WTC11 (cell line): ENCODE data around the gene TRIM7. TPM values are rescaled to one million over a fixed set of nuclear protein-coding genes. Genes with fewer than 3 reads are reported as not detected.

Experiments
- ATAC-seq: fragments of 200-7000 bp; cut with Tn5 transposase; 2 replicates; pipeline ENCODE4 v1.10.0; 2021; ENCODE audit warnings: mild to moderate bottlenecking, moderate library complexity
- CTCF ChIA-PET: fragments of 300-600 bp; sonication (Branson Sonifier 250); formaldehyde crosslinking; loops from one replicate; lab custom pipeline; 2021; ENCODE audit warnings: antibody characterized with exemption; lab: Charles Lee
- POLR2A ChIA-PET: fragments of 350-600 bp; sonication (Branson Sonifier 250); formaldehyde crosslinking; loops from one replicate; lab custom pipeline; 2021; ENCODE audit warnings: antibody characterized with exemption; lab: Charles Lee
- DNase-seq: peaks from one replicate; pipeline ENCODE4 v3.0.0; 2021; ENCODE audit warnings: low spot score
- H3K27ac Mint-ChIP-seq: 2 replicates; pipeline ENCODE4 v1.8.0; 2021; ENCODE audit warnings: mixed read lengths
- H3K27me3 Mint-ChIP-seq: 2 replicates; pipeline ENCODE4 v1.8.0; 2021; ENCODE audit warnings: low read depth, mild to moderate bottlenecking, moderate library complexity, mixed read lengths
- H3K36me3 Mint-ChIP-seq: 2 replicates; pipeline ENCODE4 v1.8.0; 2021; ENCODE audit warnings: mixed read lengths
- H3K4me1 Mint-ChIP-seq: 2 replicates; pipeline ENCODE4 v1.8.0; 2022; ENCODE audit warnings: mixed read lengths
- H3K4me3 Mint-ChIP-seq: 2 replicates; pipeline ENCODE4 v1.8.0; 2021; ENCODE audit warnings: mild to moderate bottlenecking, moderate library complexity, mixed read lengths
- H3K9me3 Mint-ChIP-seq: 2 replicates; pipeline ENCODE4 v1.8.0; 2021; ENCODE audit warnings: mixed read lengths
- ETV6 ChIP-seq: sonication (generic); formaldehyde crosslinking; IDR thresholded peaks from 2 replicates; pipeline ENCODE4 v1.8.1; 2022; ENCODE audit warnings: mild to moderate bottlenecking, missing genetic modification reagents
- FOXJ3 ChIP-seq: sonication (generic); formaldehyde crosslinking; IDR thresholded peaks from 2 replicates; pipeline ENCODE4 v1.9.0; 2021; ENCODE audit warnings: missing genetic modification reagents, mild to moderate bottlenecking, borderline replicate concordance
- GRHL2 ChIP-seq: fragments of 250-450 bp; sonication (Bioruptor Pico); IDR thresholded peaks from 2 replicates; pipeline ENCODE4 v1.8.0; 2022; ENCODE audit warnings: mild to moderate bottlenecking, moderate library complexity; ENCODE audit not compliant: insufficient replicate concordance, severe bottlenecking
- KAT7 ChIP-seq: sonication (generic); formaldehyde crosslinking; IDR thresholded peaks from 2 replicates; pipeline ENCODE4 v1.8.1; 2023; ENCODE audit warnings: missing genetic modification reagents, mild to moderate bottlenecking, borderline replicate concordance
- MYBL2 ChIP-seq: sonication (generic); formaldehyde crosslinking; IDR thresholded peaks from 2 replicates; pipeline ENCODE4 v1.8.1; 2023; ENCODE audit warnings: mild to moderate bottlenecking, moderate library complexity, missing genetic modification reagents
- SP1 ChIP-seq: sonication (generic); formaldehyde crosslinking; conservative IDR thresholded peaks from 2 replicates; pipeline ENCODE4 v1.8.1; 2022; ENCODE audit warnings: missing genetic modification reagents
- ZNF671 ChIP-seq: fragments of 250-450 bp; sonication (Bioruptor Pico); IDR thresholded peaks from 2 replicates; pipeline ENCODE4 v1.8.0; 2021; ENCODE audit warnings: mild to moderate bottlenecking
- total RNA-seq: library from RNA; stranded (reverse); gene quantifications from 3 replicates; pipeline ENCODE4 v1.2.3, GENCODE V29; 2021
- TF ChIP-seq, protein P1 (sequence below): fragments of 250-450 bp; sonication (Bioruptor Pico); conservative IDR thresholded peaks from 2 replicates; pipeline ENCODE4 v1.9.0; 2021; ENCODE audit warnings: mild to moderate bottlenecking
- TF ChIP-seq, protein P2 (sequence below): fragments of 200-600 bp; IDR thresholded peaks from 2 replicates; pipeline ENCODE4 v1.8.0; 2022; ENCODE audit warnings: antibody characterized with exemption
- TF ChIP-seq, protein P3 (sequence below): sonication (generic); formaldehyde crosslinking; IDR thresholded peaks from 2 replicates; pipeline ENCODE4 v1.8.0; 2022; ENCODE audit warnings: mild to moderate bottlenecking, missing genetic modification reagents
- TF ChIP-seq, protein P4 (sequence below): sonication (generic); formaldehyde crosslinking; IDR thresholded peaks from 2 replicates; pipeline ENCODE4 v1.8.0; 2023; ENCODE audit warnings: missing genetic modification reagents, mild to moderate bottlenecking, borderline replicate concordance
- TF ChIP-seq, protein P5 (sequence below): sonication (generic); formaldehyde crosslinking; IDR thresholded peaks from 2 replicates; pipeline ENCODE4 v1.8.1; 2023; ENCODE audit warnings: mild to moderate bottlenecking, moderate library complexity, missing genetic modification reagents
- TF ChIP-seq, protein P6 (sequence below): fragments of 250-450 bp; sonication (Bioruptor Pico); IDR thresholded peaks from 2 replicates; pipeline ENCODE4 v1.8.0; 2021; ENCODE audit warnings: mild to moderate bottlenecking

The TRIM7 gene
- total RNA-seq, 1 experiment from 2014 or later = 1.4 TPM

DNA sequence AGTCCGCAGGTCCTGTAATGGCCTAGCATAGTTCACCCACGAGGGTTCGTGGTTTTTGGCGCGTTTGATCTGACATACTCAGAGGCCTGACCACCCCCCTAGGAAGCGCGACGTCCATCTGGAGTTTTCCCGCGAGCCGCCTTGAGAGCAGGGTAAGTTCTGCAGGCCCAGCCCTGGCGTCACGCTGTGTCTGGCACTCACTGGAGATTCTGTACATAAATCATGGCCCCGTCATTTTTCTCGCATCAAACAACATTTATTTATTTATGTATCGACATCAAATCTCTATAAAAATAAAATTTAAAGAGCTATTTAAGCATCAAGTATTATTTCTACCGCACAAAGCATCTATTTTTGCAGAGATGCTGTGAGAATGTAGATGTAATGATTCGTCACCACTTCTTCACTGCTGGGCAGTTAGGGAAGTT lies 17.6 kb upstream of the TRIM7 start:
- Mint-ChIP-seq H3K4me1 (peaks cover 22% of the 10 kb centered on the region), H3K27ac (peak overlapping the region; percentile 92), H3K27me3 (peaks cover 17% of the 10 kb centered on the region), H3K36me3 (peaks cover 3% of the 10 kb centered on the region; the same call in 1 of the 2 replicates), H3K4me3 (peak overlapping the region; percentile 99), H3K9me3 (no peaks in the 10 kb centered on the region)
- DNase-seq (no peak), ATAC-seq (no peak)
- ChIA-PET POLR2A (interaction anchor here (1.0 to 2.1 kb wide), 2 partner anchors 15 to 31 kb away, joined by 3 to 6 read pairs; no protein-coding TSS in a partner anchor), CTCF (interaction anchor here (1.0 to 2.6 kb wide), 3 partner anchors 15 to 38 kb away, joined by 5 to 16 read pairs (median 6); partner anchors contain the start of gene TRIM7)
- TF ChIP-seq, protein P1, sequence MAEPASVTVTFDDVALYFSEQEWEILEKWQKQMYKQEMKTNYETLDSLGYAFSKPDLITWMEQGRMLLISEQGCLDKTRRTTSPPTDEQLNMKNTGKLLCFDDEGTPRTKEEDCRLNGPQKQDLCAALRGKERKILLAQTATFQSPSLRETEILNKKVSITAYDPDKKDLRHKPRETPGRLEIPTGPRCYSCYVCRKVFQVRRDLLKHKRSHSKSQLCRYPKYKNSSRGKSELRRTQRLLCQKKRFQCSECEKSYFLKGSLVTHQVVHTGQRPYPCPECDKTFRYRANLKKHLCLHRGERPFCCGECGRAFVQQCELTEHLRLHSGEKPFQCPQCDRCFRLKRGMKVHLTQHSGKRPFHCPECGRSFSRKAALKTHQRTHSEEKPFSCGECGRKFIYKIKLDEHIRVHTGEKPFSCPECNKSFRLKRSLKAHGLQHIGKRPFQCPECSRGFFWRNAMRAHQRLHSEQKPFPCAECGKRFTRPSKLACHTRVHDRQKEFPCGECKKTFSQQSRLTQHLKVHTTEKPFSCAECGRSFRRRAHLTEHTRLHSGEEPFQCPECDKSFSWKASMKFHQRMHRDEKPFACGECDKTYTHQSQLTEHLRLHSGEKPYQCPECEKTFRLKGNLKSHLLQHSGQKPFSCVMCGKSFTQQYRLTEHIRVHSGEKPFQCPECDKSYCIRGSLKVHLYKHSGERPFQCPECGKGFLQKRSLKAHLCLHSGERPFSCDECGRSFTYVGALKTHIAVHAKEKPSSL (CRISPR knock-in tag) = no peak
- TF ChIP-seq, protein P2, sequence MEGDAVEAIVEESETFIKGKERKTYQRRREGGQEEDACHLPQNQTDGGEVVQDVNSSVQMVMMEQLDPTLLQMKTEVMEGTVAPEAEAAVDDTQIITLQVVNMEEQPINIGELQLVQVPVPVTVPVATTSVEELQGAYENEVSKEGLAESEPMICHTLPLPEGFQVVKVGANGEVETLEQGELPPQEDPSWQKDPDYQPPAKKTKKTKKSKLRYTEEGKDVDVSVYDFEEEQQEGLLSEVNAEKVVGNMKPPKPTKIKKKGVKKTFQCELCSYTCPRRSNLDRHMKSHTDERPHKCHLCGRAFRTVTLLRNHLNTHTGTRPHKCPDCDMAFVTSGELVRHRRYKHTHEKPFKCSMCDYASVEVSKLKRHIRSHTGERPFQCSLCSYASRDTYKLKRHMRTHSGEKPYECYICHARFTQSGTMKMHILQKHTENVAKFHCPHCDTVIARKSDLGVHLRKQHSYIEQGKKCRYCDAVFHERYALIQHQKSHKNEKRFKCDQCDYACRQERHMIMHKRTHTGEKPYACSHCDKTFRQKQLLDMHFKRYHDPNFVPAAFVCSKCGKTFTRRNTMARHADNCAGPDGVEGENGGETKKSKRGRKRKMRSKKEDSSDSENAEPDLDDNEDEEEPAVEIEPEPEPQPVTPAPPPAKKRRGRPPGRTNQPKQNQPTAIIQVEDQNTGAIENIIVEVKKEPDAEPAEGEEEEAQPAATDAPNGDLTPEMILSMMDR = no peak
- peak; percentile 3; the same call in 1 of the 2 replicates for TF ChIP-seq MYBL2 (CRISPR knock-in tag)
- TF ChIP-seq, protein P3, sequence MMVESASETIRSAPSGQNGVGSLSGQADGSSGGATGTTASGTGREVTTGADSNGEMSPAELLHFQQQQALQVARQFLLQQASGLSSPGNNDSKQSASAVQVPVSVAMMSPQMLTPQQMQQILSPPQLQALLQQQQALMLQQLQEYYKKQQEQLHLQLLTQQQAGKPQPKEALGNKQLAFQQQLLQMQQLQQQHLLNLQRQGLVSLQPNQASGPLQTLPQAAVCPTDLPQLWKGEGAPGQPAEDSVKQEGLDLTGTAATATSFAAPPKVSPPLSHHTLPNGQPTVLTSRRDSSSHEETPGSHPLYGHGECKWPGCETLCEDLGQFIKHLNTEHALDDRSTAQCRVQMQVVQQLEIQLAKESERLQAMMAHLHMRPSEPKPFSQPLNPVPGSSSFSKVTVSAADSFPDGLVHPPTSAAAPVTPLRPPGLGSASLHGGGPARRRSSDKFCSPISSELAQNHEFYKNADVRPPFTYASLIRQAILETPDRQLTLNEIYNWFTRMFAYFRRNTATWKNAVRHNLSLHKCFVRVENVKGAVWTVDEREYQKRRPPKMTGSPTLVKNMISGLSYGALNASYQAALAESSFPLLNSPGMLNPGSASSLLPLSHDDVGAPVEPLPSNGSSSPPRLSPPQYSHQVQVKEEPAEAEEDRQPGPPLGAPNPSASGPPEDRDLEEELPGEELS (CRISPR knock-in tag) = no peak

DNA sequence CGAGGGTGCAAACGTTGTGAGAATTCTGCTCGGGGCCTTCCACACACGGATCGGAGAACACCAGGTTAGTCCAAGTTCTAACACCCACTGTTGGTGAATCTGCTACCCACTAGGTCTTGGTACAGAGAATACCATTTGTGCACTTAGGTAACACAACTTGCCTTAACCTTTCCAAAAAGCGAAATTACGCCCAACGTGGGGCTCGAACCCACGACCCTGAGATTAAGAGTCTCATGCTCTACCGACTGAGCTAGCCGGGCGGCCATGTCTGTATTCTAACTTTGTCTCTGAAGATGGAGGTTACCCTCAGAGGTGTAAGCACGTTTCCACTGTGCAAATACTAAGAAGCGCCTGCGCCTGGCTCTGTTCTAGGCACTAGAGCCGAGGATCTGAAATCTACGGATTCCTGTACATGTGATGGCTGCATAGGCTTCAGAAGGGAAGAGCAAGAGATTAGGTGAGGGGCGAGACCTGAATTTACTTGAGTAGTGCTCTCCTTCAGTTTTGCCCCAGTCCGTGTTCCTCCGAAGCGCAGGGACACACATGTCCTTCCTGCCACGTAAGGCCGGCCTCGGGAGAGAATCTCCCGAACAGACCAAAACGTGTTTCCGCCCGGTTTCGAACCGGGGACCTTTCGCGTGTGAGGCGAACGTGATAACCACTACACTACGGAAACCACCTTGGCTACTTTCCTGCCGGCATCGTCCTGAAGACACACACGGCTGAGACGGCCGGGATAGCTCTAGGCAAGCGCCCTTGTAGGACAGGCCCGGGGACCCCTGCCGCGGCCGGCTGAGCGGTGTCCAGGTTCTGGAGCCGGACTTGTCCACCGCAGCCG lies 17.0 kb upstream of the TRIM7 start:
- peak; percentile 58 for ATAC-seq
- Mint-ChIP-seq H3K36me3 (peaks cover 2% of the 10 kb centered on the region; the same call in 1 of the 2 replicates), H3K27ac (peak overlapping the region; percentile 92), H3K9me3 (no peaks in the 10 kb centered on the region), H3K4me3 (peak overlapping the region; percentile 99), H3K4me1 (peaks cover 23% of the 10 kb centered on the region), H3K27me3 (peaks cover 20% of the 10 kb centered on the region)
- CTCF ChIA-PET = interaction anchor here (1.0 to 2.6 kb wide), 3 partner anchors 15 to 38 kb away, joined by 5 to 16 read pairs (median 6); partner anchors contain the start of gene TRIM7
- POLR2A ChIA-PET = interaction anchor here (1.0 to 2.1 kb wide), 3 partner anchors 15 to 30 kb away, joined by 3 to 6 read pairs (median 3); partner anchors contain the start of gene RACK1
- peak; percentile 99 for DNase-seq
- no peak; the same call in 1 of the 2 replicates for TF ChIP-seq KAT7 (CRISPR knock-in tag)
- TF ChIP-seq FOXJ3 (CRISPR knock-in tag) = 0 out of 2 replicates have a peak, but pooled peaks have one; percentile 59
- TF ChIP-seq, protein P4, sequence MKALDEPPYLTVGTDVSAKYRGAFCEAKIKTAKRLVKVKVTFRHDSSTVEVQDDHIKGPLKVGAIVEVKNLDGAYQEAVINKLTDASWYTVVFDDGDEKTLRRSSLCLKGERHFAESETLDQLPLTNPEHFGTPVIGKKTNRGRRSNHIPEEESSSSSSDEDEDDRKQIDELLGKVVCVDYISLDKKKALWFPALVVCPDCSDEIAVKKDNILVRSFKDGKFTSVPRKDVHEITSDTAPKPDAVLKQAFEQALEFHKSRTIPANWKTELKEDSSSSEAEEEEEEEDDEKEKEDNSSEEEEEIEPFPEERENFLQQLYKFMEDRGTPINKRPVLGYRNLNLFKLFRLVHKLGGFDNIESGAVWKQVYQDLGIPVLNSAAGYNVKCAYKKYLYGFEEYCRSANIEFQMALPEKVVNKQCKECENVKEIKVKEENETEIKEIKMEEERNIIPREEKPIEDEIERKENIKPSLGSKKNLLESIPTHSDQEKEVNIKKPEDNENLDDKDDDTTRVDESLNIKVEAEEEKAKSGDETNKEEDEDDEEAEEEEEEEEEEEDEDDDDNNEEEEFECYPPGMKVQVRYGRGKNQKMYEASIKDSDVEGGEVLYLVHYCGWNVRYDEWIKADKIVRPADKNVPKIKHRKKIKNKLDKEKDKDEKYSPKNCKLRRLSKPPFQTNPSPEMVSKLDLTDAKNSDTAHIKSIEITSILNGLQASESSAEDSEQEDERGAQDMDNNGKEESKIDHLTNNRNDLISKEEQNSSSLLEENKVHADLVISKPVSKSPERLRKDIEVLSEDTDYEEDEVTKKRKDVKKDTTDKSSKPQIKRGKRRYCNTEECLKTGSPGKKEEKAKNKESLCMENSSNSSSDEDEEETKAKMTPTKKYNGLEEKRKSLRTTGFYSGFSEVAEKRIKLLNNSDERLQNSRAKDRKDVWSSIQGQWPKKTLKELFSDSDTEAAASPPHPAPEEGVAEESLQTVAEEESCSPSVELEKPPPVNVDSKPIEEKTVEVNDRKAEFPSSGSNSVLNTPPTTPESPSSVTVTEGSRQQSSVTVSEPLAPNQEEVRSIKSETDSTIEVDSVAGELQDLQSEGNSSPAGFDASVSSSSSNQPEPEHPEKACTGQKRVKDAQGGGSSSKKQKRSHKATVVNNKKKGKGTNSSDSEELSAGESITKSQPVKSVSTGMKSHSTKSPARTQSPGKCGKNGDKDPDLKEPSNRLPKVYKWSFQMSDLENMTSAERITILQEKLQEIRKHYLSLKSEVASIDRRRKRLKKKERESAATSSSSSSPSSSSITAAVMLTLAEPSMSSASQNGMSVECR = peak; percentile 70; the same call in 1 of the 2 replicates
- TF ChIP-seq ETV6 (CRISPR knock-in tag) = peak; percentile 92
- peak; percentile 70 for TF ChIP-seq SP1 (CRISPR knock-in tag)
- TF ChIP-seq, protein P5, sequence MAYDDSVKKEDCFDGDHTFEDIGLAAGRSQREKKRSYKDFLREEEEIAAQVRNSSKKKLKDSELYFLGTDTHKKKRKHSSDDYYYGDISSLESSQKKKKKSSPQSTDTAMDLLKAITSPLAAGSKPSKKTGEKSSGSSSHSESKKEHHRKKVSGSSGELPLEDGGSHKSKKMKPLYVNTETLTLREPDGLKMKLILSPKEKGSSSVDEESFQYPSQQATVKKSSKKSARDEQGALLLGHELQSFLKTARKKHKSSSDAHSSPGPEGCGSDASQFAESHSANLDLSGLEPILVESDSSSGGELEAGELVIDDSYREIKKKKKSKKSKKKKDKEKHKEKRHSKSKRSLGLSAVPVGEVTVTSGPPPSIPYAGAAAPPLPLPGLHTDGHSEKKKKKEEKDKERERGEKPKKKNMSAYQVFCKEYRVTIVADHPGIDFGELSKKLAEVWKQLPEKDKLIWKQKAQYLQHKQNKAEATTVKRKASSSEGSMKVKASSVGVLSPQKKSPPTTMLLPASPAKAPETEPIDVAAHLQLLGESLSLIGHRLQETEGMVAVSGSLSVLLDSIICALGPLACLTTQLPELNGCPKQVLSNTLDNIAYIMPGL = peak; percentile 100
- no peak for TF ChIP-seq GRHL2 (CRISPR knock-in tag)
- TF ChIP-seq, protein P6, sequence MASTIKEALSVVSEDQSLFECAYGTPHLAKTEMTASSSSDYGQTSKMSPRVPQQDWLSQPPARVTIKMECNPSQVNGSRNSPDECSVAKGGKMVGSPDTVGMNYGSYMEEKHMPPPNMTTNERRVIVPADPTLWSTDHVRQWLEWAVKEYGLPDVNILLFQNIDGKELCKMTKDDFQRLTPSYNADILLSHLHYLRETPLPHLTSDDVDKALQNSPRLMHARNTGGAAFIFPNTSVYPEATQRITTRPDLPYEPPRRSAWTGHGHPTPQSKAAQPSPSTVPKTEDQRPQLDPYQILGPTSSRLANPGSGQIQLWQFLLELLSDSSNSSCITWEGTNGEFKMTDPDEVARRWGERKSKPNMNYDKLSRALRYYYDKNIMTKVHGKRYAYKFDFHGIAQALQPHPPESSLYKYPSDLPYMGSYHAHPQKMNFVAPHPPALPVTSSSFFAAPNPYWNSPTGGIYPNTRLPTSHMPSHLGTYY (CRISPR knock-in tag) = peak; percentile 90; the same call in 1 of the 2 replicates
- peak; percentile 78; the same call in 1 of the 2 replicates for TF ChIP-seq ZNF671 (CRISPR knock-in tag)
- peak; percentile 11; the same call in 1 of the 2 replicates for TF ChIP-seq MYBL2 (CRISPR knock-in tag)
